ENCODE data around the gene LYPD6B.

GRCh38 chr2:149002378-149002890 lies 36.1 kb upstream of the LYPD6B start:
- no peak for TF ChIP-seq CTCF (IDR thresholded peaks at IDR 0.05)
- no peak for TF ChIP-seq POLR2A (IDR thresholded peaks at IDR 0.05)
